Left lung (tissue), 10 donors: ENCODE results near the gene CLPTM1L. TPM values are rescaled to one million over a fixed set of nuclear protein-coding genes. Genes with fewer than 3 reads are reported as not detected.

Experiments
- ATAC-seq: fragments of 200-7000 bp; cut with Tn5 transposase; one replicate; pipeline ENCODE4 v1.9.1; 2020; ENCODE audit warnings: moderate library complexity
- DNase-seq, 4 donors: peaks; one replicate each; pipeline ENCODE4 v3.0.0-alpha.2; 2013 to 2020
- H3K27ac ChIP-seq, 2 donors: fragments of 200-600 bp; sonication (generic) in 1 of 2; one replicate each; pipeline versions ENCODE4 v1.5.0 to v1.8.0; 2020 to 2021
- H3K27me3 ChIP-seq, 2 donors: fragments of 200-600 bp; sonication (generic) in 1 of 2; one replicate each; pipeline versions ENCODE4 v1.5.0 to v1.8.0; 2020 to 2021
- H3K36me3 ChIP-seq, 2 donors: fragments of 200-600 bp; sonication (generic) in 1 of 2; one replicate each; pipeline versions ENCODE4 v1.5.0 to v1.8.0; 2020 to 2021
- H3K4me1 ChIP-seq, 2 donors: fragments of 200-600 bp; one replicate each; pipeline ENCODE4 v1.8.0; 2021
- H3K4me3 ChIP-seq, 2 donors: fragments of 200-600 bp; sonication (generic) in 1 of 2; one replicate each; pipeline versions ENCODE4 v1.5.0 to v1.8.0; 2020 to 2021; ENCODE audit warnings: mild to moderate bottlenecking in 1 of 2
- H3K9me3 ChIP-seq, 2 donors: fragments of 200-600 bp; sonication (generic) in 1 of 2; one replicate each; pipeline versions ENCODE4 v1.5.0 to v1.8.0; 2020 to 2021
- intact Hi-C, 2 donors: fragments of 100-400 bp; cut with DNase I; formaldehyde crosslinking; loops; one replicate each; pipeline versions ENCODE4 v1.11.2 to v1.14.2; 2022
- polyA plus RNA-seq, 6 donors: library from polyadenylated mRNA; unstranded; fragments of 120-200 nt; gene quantifications; one replicate each; pipeline ENCODE4 v1.2.1, GENCODE V29; 2013; ENCODE audit not compliant: insufficient read length in 6 of 6
- total RNA-seq, 2 donors: library from RNA; stranded (reverse); fragmentation: NEBNext Ultra II Directional; extraction: Animal tissue kit (Norgen Biotek cat#: 25700); gene quantifications; one replicate each; pipeline ENCODE4 v1.2.1, GENCODE V29; 2021
- TF ChIP-seq, protein P1 (sequence below), 2 donors: fragments of 200-600 bp; sonication (generic) in 1 of 2; IDR thresholded peaks; one replicate each; pipeline versions ENCODE4 v1.5.0 to v1.8.0; 2021; ENCODE audit warnings: antibody characterized with exemption in 2 of 2
- donor health status: DM: no; HTN: yes; CAD: no.
- donor health status: DM: no; HTN: no; CAD: no.

Gene CLPTM1L
- total and polyA plus RNA-seq, 8 donors, result 90.4 to 171 (median 99.4) TPM

DNA sequence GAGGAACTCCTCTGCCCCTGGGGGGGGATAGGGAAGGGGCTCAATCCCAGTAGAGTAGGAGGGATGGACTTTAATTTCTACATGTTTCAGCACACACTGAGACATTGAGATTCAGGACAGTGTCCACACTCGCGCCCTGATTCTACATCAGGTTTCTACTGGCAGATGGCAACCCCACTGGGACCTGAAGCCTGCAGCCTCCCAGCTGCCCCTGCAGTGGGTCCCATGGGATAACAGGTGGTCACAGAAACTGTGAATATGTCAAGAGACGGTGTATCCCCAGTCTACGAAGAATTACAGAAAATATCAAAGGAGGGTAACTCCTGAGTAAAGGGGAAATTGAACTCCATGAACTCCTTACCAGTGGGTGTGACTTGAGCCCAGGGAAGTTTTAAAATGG is 47.7 kb downstream of the CLPTM1L start:
- Histone ChIP-seq H3K36me3 (no peaks in the 10 kb centered on the region), H3K4me1 (peaks cover 0 to 13% of the 10 kb centered on the region in 2 donors), H3K4me3 (no peak overlapping the region), H3K27ac (no peak overlapping the region), H3K9me3 (no peaks in the 10 kb centered on the region), H3K27me3 (peaks cover 28 to 52% of the 10 kb centered on the region in 2 donors)
- TF ChIP-seq, protein P1, sequence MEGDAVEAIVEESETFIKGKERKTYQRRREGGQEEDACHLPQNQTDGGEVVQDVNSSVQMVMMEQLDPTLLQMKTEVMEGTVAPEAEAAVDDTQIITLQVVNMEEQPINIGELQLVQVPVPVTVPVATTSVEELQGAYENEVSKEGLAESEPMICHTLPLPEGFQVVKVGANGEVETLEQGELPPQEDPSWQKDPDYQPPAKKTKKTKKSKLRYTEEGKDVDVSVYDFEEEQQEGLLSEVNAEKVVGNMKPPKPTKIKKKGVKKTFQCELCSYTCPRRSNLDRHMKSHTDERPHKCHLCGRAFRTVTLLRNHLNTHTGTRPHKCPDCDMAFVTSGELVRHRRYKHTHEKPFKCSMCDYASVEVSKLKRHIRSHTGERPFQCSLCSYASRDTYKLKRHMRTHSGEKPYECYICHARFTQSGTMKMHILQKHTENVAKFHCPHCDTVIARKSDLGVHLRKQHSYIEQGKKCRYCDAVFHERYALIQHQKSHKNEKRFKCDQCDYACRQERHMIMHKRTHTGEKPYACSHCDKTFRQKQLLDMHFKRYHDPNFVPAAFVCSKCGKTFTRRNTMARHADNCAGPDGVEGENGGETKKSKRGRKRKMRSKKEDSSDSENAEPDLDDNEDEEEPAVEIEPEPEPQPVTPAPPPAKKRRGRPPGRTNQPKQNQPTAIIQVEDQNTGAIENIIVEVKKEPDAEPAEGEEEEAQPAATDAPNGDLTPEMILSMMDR (IDR thresholded peaks at IDR 0.05), result no peak
- no peak for DNase-seq
- intact Hi-C loops, result no loop called here
- no peak for ATAC-seq

DNA sequence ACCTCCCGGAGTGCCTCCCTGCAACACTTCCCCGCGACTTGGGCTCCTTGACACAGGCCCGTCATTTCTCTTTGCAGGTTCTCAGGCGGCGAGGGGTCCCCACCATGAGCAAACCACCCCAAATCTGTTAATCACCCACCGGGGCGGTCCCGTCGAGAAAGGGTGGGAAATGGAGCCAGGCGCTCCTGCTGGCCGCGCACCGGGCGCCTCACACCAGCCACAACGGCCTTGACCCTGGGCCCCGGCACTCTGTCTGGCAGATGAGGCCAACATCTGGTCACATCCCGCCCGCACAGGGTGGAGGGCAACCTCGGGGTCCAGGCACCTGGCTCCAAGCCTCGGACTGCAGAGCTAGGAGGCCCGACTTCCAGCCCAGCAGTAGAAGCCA is 49.3 kb downstream of the CLPTM1L start:
- ATAC-seq, result no peak
- peaks cover 28 to 59% of the 10 kb centered on the region in 2 donors for H3K27me3 ChIP-seq
- H3K4me3 ChIP-seq, result no peak overlapping the region

GRCh38 chr5:1294835-1295649 is 49.9 kb downstream of the CLPTM1L start, which contains the start of gene TERT:
TSS of gene TERT (minus strand) at chr5:1295068. CDS start at chr5:1294989, 79 bp downstream.
- no peaks in the 10 kb centered on the region for H3K9me3 ChIP-seq
- no peaks in the 10 kb centered on the region for H3K36me3 ChIP-seq
- TF ChIP-seq, protein P1 (IDR thresholded peaks at IDR 0.05), result no peak
- DNase-seq (peak in 3 of 4 donors; percentile 18 to 76 (median 36)), ATAC-seq (peak; percentile 67)
- H3K4me1 ChIP-seq, result peaks cover 0 to 13% of the 10 kb centered on the region in 2 donors
- peaks cover 28 to 59% of the 10 kb centered on the region in 2 donors for H3K27me3 ChIP-seq
- intact Hi-C loops, result no loop called here
- H3K4me3 ChIP-seq, result no peak within 1 kb of the TSS
- no peak within 1 kb of the TSS for H3K27ac ChIP-seq

More for the DNA sequence above, 49.3 kb downstream of the CLPTM1L start:
- DNase-seq, result peak in 2 of 4 donors; percentile 28 to 71
- H3K9me3 ChIP-seq, result no peaks in the 10 kb centered on the region
- H3K27ac ChIP-seq, result no peak overlapping the region
- intact Hi-C loops, result no loop called here
- H3K4me1 ChIP-seq, result peaks cover 0 to 13% of the 10 kb centered on the region in 2 donors
- H3K36me3 ChIP-seq, result no peaks in the 10 kb centered on the region
- TF ChIP-seq, protein P1 (IDR thresholded peaks at IDR 0.05), result no peak

GRCh38 chr5:1294206-1294834 is 50.6 kb downstream of the CLPTM1L start:
- TF ChIP-seq, protein P1 (IDR thresholded peaks at IDR 0.05), result no peak
- peak in 1 of 4 donors; percentile 78 for DNase-seq
- Histone ChIP-seq H3K4me3 (no peak overlapping the region), H3K27ac (no peak overlapping the region), H3K27me3 (peaks cover 28 to 59% of the 10 kb centered on the region in 2 donors), H3K36me3 (no peaks in the 10 kb centered on the region), H3K9me3 (no peaks in the 10 kb centered on the region), H3K4me1 (peaks cover 0 to 13% of the 10 kb centered on the region in 2 donors)
- no peak for ATAC-seq
- intact Hi-C loops, result no loop called here
